GM23338 (cell line): ENCODE measurements around the gene DCLK1.

Experiments used
- CREB1 ChIP-seq: fragments of 250-450 bp; sonication (Bioruptor Pico); IDR thresholded peaks from 2 replicates; pipeline ENCODE4 v1.5.0; 2020; ENCODE audit warnings: low read depth, mild to moderate bottlenecking, moderate library complexity
- EZH2 ChIP-seq: fragments of 200-600 bp; sonication (generic); IDR thresholded peaks from one replicate; pipeline ENCODE4 v1.8.0; 2017; ENCODE audit warnings: antibody characterized with exemption, mild to moderate bottlenecking, low read depth; ENCODE audit not compliant: unreplicated experiment
- POLR2AphosphoS5 ChIP-seq: IDR thresholded peaks from 2 replicates; pipeline ENCODE4 v1.6.1; 2016; ENCODE audit warnings: antibody characterized with exemption, low read depth
- ZNF331 ChIP-seq: fragments of 250-450 bp; sonication (Bioruptor Pico); IDR thresholded peaks from 2 replicates; pipeline ENCODE4 v1.5.0; 2020; ENCODE audit warnings: low read depth, mild to moderate bottlenecking, moderate library complexity
- TF ChIP-seq, protein P1 (sequence below): IDR thresholded peaks from one replicate; pipeline ENCODE4 v1.6.1; 2018; ENCODE audit warnings: antibody characterized with exemption; ENCODE audit not compliant: unreplicated experiment
- TF ChIP-seq, protein P2 (sequence below), 2 experiments: fragments of 200-600 bp in 1 of 2; sonication (generic) in 1 of 2; conservative IDR thresholded peaks; 2 replicates each; pipeline versions ENCODE4 v1.5.1 to v1.6.1; 2016 to 2017; ENCODE audit warnings: antibody characterized with exemption in 2 of 2, low read depth in 2 of 2, mild to moderate bottlenecking in 2 of 2, moderate library complexity in 1 of 2
- TF ChIP-seq, protein P3 (sequence below): fragments of 250-450 bp; sonication (Bioruptor Pico); IDR thresholded peaks from 2 replicates; pipeline ENCODE4 v1.5.0; 2020; ENCODE audit warnings: mild to moderate bottlenecking, moderate library complexity
- TF ChIP-seq, protein P4 (sequence below): IDR thresholded peaks from 2 replicates; pipeline ENCODE4 v1.6.1; 2016; ENCODE audit warnings: antibody characterized with exemption

DNA sequence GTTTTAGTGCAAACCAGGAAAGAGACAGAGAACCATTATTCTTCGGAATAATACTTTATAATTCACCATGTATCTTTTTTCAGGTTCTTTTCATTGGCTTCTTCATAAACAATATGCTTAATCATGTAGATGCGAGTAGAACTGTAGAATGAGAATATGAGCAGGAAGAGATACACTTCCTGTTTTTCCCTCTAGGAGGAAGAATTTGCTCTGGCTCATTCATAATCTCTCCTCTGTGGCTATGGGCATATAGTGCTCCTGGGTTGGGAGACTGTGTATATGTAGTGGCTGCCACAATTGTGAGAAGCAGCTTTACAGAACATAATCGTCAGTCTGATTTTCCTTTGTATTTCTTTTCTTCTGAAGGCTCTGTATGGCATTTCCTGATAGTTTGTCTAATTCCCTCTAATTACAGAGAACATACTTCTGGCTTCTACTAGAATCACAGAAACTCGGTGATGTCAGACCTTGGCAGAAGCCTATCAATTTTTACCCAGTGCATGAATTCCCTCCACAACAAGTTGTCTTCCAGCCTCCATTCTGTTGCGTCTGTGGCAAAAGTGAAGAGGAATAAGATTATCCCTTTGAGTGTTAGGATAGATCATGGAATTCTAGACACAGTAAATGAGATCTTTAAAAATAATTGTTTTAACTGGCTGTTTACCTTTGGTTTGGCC, 2.9 kb upstream of the DCLK1 start:
- TF ChIP-seq, protein P1, sequence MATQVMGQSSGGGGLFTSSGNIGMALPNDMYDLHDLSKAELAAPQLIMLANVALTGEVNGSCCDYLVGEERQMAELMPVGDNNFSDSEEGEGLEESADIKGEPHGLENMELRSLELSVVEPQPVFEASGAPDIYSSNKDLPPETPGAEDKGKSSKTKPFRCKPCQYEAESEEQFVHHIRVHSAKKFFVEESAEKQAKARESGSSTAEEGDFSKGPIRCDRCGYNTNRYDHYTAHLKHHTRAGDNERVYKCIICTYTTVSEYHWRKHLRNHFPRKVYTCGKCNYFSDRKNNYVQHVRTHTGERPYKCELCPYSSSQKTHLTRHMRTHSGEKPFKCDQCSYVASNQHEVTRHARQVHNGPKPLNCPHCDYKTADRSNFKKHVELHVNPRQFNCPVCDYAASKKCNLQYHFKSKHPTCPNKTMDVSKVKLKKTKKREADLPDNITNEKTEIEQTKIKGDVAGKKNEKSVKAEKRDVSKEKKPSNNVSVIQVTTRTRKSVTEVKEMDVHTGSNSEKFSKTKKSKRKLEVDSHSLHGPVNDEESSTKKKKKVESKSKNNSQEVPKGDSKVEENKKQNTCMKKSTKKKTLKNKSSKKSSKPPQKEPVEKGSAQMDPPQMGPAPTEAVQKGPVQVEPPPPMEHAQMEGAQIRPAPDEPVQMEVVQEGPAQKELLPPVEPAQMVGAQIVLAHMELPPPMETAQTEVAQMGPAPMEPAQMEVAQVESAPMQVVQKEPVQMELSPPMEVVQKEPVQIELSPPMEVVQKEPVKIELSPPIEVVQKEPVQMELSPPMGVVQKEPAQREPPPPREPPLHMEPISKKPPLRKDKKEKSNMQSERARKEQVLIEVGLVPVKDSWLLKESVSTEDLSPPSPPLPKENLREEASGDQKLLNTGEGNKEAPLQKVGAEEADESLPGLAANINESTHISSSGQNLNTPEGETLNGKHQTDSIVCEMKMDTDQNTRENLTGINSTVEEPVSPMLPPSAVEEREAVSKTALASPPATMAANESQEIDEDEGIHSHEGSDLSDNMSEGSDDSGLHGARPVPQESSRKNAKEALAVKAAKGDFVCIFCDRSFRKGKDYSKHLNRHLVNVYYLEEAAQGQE, result no peak
- TF ChIP-seq, protein P2, sequence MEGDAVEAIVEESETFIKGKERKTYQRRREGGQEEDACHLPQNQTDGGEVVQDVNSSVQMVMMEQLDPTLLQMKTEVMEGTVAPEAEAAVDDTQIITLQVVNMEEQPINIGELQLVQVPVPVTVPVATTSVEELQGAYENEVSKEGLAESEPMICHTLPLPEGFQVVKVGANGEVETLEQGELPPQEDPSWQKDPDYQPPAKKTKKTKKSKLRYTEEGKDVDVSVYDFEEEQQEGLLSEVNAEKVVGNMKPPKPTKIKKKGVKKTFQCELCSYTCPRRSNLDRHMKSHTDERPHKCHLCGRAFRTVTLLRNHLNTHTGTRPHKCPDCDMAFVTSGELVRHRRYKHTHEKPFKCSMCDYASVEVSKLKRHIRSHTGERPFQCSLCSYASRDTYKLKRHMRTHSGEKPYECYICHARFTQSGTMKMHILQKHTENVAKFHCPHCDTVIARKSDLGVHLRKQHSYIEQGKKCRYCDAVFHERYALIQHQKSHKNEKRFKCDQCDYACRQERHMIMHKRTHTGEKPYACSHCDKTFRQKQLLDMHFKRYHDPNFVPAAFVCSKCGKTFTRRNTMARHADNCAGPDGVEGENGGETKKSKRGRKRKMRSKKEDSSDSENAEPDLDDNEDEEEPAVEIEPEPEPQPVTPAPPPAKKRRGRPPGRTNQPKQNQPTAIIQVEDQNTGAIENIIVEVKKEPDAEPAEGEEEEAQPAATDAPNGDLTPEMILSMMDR (conservative IDR thresholded peaks at IDR 0.05; ENCODE audit: low read depth in 2 of 2), result no peak; a peak in 1 of 4 replicates
- TF ChIP-seq EZH2, result no peak
- no peak for TF ChIP-seq POLR2AphosphoS5
- TF ChIP-seq, protein P3, sequence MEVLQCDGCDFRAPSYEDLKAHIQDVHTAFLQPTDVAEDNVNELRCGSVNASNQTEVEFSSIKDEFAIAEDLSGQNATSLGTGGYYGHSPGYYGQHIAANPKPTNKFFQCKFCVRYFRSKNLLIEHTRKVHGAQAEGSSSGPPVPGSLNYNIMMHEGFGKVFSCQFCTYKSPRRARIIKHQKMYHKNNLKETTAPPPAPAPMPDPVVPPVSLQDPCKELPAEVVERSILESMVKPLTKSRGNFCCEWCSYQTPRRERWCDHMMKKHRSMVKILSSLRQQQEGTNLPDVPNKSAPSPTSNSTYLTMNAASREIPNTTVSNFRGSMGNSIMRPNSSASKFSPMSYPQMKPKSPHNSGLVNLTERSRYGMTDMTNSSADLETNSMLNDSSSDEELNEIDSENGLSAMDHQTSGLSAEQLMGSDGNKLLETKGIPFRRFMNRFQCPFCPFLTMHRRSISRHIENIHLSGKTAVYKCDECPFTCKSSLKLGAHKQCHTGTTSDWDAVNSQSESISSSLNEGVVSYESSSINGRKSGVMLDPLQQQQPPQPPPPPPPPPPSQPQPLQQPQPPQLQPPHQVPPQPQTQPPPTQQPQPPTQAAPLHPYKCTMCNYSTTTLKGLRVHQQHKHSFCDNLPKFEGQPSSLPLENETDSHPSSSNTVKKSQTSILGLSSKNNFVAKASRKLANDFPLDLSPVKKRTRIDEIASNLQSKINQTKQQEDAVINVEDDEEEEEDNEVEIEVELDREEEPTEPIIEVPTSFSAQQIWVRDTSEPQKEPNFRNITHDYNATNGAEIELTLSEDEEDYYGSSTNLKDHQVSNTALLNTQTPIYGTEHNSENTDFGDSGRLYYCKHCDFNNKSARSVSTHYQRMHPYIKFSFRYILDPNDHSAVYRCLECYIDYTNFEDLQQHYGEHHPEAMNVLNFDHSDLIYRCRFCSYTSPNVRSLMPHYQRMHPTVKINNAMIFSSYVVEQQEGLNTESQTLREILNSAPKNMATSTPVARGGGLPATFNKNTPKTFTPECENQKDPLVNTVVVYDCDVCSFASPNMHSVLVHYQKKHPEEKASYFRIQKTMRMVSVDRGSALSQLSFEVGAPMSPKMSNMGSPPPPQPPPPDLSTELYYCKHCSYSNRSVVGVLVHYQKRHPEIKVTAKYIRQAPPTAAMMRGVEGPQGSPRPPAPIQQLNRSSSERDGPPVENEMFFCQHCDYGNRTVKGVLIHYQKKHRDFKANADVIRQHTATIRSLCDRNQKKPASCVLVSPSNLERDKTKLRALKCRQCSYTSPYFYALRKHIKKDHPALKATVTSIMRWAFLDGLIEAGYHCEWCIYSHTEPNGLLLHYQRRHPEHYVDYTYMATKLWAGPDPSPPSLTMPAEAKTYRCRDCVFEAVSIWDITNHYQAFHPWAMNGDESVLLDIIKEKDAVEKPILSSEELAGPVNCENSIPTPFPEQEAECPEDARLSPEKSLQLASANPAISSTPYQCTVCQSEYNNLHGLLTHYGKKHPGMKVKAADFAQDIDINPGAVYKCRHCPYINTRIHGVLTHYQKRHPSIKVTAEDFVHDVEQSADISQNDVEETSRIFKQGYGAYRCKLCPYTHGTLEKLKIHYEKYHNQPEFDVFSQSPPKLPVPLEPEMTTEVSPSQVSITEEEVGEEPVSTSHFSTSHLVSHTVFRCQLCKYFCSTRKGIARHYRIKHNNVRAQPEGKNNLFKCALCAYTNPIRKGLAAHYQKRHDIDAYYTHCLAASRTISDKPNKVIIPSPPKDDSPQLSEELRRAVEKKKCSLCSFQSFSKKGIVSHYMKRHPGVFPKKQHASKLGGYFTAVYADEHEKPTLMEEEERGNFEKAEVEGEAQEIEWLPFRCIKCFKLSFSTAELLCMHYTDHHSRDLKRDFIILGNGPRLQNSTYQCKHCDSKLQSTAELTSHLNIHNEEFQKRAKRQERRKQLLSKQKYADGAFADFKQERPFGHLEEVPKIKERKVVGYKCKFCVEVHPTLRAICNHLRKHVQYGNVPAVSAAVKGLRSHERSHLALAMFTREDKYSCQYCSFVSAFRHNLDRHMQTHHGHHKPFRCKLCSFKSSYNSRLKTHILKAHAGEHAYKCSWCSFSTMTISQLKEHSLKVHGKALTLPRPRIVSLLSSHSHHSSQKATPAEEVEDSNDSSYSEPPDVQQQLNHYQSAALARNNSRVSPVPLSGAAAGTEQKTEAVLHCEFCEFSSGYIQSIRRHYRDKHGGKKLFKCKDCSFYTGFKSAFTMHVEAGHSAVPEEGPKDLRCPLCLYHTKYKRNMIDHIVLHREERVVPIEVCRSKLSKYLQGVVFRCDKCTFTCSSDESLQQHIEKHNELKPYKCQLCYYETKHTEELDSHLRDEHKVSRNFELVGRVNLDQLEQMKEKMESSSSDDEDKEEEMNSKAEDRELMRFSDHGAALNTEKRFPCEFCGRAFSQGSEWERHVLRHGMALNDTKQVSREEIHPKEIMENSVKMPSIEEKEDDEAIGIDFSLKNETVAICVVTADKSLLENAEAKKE (CRISPR knock-in tag), result no peak
- TF ChIP-seq CREB1 (CRISPR knock-in tag), result no peak
- TF ChIP-seq, protein P4, sequence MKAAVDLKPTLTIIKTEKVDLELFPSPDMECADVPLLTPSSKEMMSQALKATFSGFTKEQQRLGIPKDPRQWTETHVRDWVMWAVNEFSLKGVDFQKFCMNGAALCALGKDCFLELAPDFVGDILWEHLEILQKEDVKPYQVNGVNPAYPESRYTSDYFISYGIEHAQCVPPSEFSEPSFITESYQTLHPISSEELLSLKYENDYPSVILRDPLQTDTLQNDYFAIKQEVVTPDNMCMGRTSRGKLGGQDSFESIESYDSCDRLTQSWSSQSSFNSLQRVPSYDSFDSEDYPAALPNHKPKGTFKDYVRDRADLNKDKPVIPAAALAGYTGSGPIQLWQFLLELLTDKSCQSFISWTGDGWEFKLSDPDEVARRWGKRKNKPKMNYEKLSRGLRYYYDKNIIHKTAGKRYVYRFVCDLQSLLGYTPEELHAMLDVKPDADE, result no peak
- no peak for TF ChIP-seq ZNF331
